Neural cell (in vitro differentiated cells): ENCODE measurements around the gene CLEC9A. TPM values are rescaled to one million over a fixed set of nuclear protein-coding genes. Genes with fewer than 3 reads are reported as not detected.

Experiments used
- H2AFZ ChIP-seq: fragments of 200-600, 300-800 bp; sonication (generic), shearing (Covaris generic); 2 replicates; pipeline ENCODE4 v1.6.0; 2014; ENCODE audit warnings: low read depth, mild to moderate bottlenecking, antibody characterized with exemption, low read length, moderate library complexity
- H3F3A ChIP-seq: fragments of 200-600 bp; shearing (Covaris generic); 2 replicates; pipeline ENCODE4 v1.6.1; 2016; ENCODE audit warnings: mild to moderate bottlenecking, moderate library complexity, mixed read lengths, antibody characterized with exemption, low read length; ENCODE audit not compliant: insufficient read depth, poor library complexity, severe bottlenecking
- H3K27ac ChIP-seq: fragments of 200-600, 300-800 bp; sonication (generic), shearing (Covaris generic); 2 replicates; pipeline ENCODE4 v1.5.1; 2014; ENCODE audit warnings: mild to moderate bottlenecking, low read length, moderate library complexity
- H3K27me3 ChIP-seq: fragments of 300-800, 200-600 bp; sonication (generic), shearing (Covaris generic); 2 replicates; pipeline ENCODE4 v1.6.0; 2014; ENCODE audit warnings: mild to moderate bottlenecking, low read depth, low read length, moderate library complexity; ENCODE audit not compliant: insufficient read depth
- H3K36me3 ChIP-seq: fragments of 300-800, 200-600 bp; sonication (generic), shearing (Covaris generic); 2 replicates; pipeline ENCODE4 v1.5.1; 2014; ENCODE audit warnings: mild to moderate bottlenecking, antibody characterized with exemption, low read length, moderate library complexity; ENCODE audit not compliant: insufficient read depth
- H3K4me2 ChIP-seq: fragments of 300-800, 200-600 bp; sonication (generic), shearing (Covaris generic); 2 replicates; pipeline ENCODE4 v1.6.0; 2014; ENCODE audit warnings: mild to moderate bottlenecking, low read length
- H3K4me3 ChIP-seq: fragments of 300-800, 200-600 bp; sonication (generic), shearing (Covaris generic); 2 replicates; pipeline ENCODE4 v1.5.1; 2014; ENCODE audit warnings: mild to moderate bottlenecking, low read length, moderate library complexity
- H3K79me2 ChIP-seq: fragments of 200-600 bp; shearing (Covaris generic); replicated peaks from 2 replicates; pipeline ENCODE4 v1.6.0; 2014; ENCODE audit warnings: mild to moderate bottlenecking, low read length, moderate library complexity; ENCODE audit not compliant: insufficient read depth
- H3K9ac ChIP-seq: fragments of 300-800, 200-600 bp; sonication (generic), shearing (Covaris generic); 2 replicates; pipeline ENCODE4 v1.6.1; 2016; ENCODE audit warnings: mild to moderate bottlenecking, low read length, mixed read lengths
- H3K9me2 ChIP-seq: fragments of 200-600 bp; shearing (Covaris generic); 2 replicates; pipeline ENCODE4 v1.6.1; 2016; ENCODE audit warnings: mild to moderate bottlenecking, low read length, mixed read lengths; ENCODE audit not compliant: insufficient read depth
- H3K9me3 ChIP-seq: fragments of 200-600, 300-800 bp; sonication (generic), shearing (Covaris generic); 2 replicates; pipeline ENCODE4 v1.6.1; 2016; ENCODE audit warnings: mild to moderate bottlenecking, mixed run types, low read length, moderate library complexity, mixed read lengths
- H4K20me1 ChIP-seq: fragments of 200-600 bp; shearing (Covaris generic); 2 replicates; pipeline ENCODE4 v1.6.1; 2016; ENCODE audit warnings: mild to moderate bottlenecking, mixed run types; ENCODE audit not compliant: insufficient read depth
- polyA plus RNA-seq: library from polyadenylated mRNA; depleted of rRNA; stranded (reverse); fragments of >200 nt; gene quantifications from 2 replicates; pipeline ENCODE4 v1.2.3, GENCODE V29; 2014
- TF ChIP-seq, protein P1 (sequence below): fragments of 450-650 bp; IDR thresholded peaks from 2 replicates; pipeline ENCODE4 v1.5.1; 2014; ENCODE audit warnings: antibody characterized with exemption, mild to moderate bottlenecking, moderate library complexity; ENCODE audit not compliant: poor library complexity, severe bottlenecking

CLEC9A gene
- polyA plus RNA-seq, 1 donor from 2014 or later, result not detected

DNA sequence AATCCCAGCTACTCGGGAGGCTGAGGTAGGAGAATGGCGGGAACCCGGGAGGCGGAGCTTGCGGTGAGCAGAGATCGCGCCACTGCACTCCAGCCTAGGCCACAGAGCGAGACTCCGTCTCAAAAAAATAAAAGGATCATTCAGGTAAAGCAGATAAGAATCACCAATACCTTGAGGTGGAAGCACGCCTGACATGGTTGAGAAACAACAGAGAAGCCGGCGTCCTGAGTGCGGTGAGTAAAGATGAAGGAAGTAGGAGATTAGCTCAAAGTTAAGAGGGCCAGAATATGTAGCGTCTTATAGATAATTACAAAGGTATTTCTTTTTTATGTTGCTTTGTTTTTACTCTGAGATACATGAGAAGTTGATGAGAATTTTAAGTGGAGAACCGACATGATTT lies 84.8 kb downstream of the CLEC9A start:
- no peak overlapping the region for H3K4me3 ChIP-seq
- no peaks in the 10 kb centered on the region for H3K27me3 ChIP-seq
- no peak overlapping the region for H3K9ac ChIP-seq
- no peak overlapping the region for H3K4me2 ChIP-seq
- H4K20me1 ChIP-seq, result no peaks in the 10 kb centered on the region
- TF ChIP-seq, protein P1, sequence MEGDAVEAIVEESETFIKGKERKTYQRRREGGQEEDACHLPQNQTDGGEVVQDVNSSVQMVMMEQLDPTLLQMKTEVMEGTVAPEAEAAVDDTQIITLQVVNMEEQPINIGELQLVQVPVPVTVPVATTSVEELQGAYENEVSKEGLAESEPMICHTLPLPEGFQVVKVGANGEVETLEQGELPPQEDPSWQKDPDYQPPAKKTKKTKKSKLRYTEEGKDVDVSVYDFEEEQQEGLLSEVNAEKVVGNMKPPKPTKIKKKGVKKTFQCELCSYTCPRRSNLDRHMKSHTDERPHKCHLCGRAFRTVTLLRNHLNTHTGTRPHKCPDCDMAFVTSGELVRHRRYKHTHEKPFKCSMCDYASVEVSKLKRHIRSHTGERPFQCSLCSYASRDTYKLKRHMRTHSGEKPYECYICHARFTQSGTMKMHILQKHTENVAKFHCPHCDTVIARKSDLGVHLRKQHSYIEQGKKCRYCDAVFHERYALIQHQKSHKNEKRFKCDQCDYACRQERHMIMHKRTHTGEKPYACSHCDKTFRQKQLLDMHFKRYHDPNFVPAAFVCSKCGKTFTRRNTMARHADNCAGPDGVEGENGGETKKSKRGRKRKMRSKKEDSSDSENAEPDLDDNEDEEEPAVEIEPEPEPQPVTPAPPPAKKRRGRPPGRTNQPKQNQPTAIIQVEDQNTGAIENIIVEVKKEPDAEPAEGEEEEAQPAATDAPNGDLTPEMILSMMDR, result no peak
- H3F3A ChIP-seq, result no peaks in the 10 kb centered on the region
- H3K27ac ChIP-seq, result no peak overlapping the region
- no peak overlapping the region for H2AFZ ChIP-seq
- no peaks in the 10 kb centered on the region for H3K9me2 ChIP-seq
- H3K79me2 ChIP-seq, result no peaks in the 10 kb centered on the region
- H3K36me3 ChIP-seq, result no peaks in the 10 kb centered on the region
- no peaks in the 10 kb centered on the region for H3K9me3 ChIP-seq

Other genes with a start within 250 kb of the CLEC9A start
- not detected in 2 replicates for gene KLRF1, start 203.2 kb upstream of the CLEC9A start, polyA plus RNA-seq
- 0.17 TPM in 1 of 2 replicates, not detected in the other for gene CLEC2B, start 161.3 kb upstream of the CLEC9A start, polyA plus RNA-seq
- not detected in 2 replicates for gene KLRF2, start 149.2 kb upstream of the CLEC9A start, polyA plus RNA-seq
- gene CLEC2A, start 98.3 kb upstream of the CLEC9A start, polyA plus RNA-seq, result not detected in 2 replicates
- not detected in 2 replicates for gene CLEC12A, start 59.3 kb upstream of the CLEC9A start, polyA plus RNA-seq
- gene CLEC1B, start 31.6 kb upstream of the CLEC9A start, polyA plus RNA-seq, result not detected in 2 replicates
- gene CLEC12B, start 20.1 kb upstream of the CLEC9A start, polyA plus RNA-seq, result not detected in 2 replicates
- not detected in 2 replicates for gene CLEC1A, start 68.3 kb downstream of the CLEC9A start, polyA plus RNA-seq
- not detected in 2 replicates for gene CLEC7A, start 99.5 kb downstream of the CLEC9A start, polyA plus RNA-seq
- not detected in 2 replicates for gene OLR1, start 141.4 kb downstream of the CLEC9A start, polyA plus RNA-seq
- gene TMEM52B, start 148.3 kb downstream of the CLEC9A start, polyA plus RNA-seq, result not detected in 2 replicates
- 213 and 253 TPM in 2 replicates for gene GABARAPL1, start 182.2 kb downstream of the CLEC9A start, polyA plus RNA-seq